Activated CD4-positive, alpha-beta T cell treated with anti-CD3 and anti-CD28 coated beads, Interleukin-2, amount 50 U/mL, for 48 hours (primary cell): ENCODE measurements around the gene PARD6A.

Experiments used
- DNase-seq, 2 experiments: peaks; one replicate each; pipeline ENCODE4 v3.0.0-alpha.2; 2020

Gene PARD6A

GRCh38 chr16:67660564-67661028, at the start of gene PARD6A:
Gene PARD6A, plus strand, starts transcription at chr16:67660960. Its CDS starts 79 bp downstream, at chr16:67661039.
- peak; percentile 96 to 97 for DNase-seq

GRCh38 chr16:67613808-67614207, 47.0 kb upstream of the PARD6A start:
- DNase-seq = peak; percentile 28

GRCh38 chr16:67628216-67628615, 32.5 kb upstream of the PARD6A start:
- no peak for DNase-seq

GRCh38 chr16:67632415-67633172, 28.2 kb upstream of the PARD6A start:
- no peak for DNase-seq

GRCh38 chr16:67636713-67637112, 24.0 kb upstream of the PARD6A start:
- no peak for DNase-seq

GRCh38 chr16:67637625-67638024, 23.1 kb upstream of the PARD6A start:
- DNase-seq = no peak

- no peak for DNase-seq
Observed at GRCh38 chr16:67641779-67642708, 18.7 kb upstream of the PARD6A start.

- no peak for DNase-seq
Observed at GRCh38 chr16:67644038-67644437, 16.7 kb upstream of the PARD6A start.

GRCh38 chr16:67645397-67646121, 15.2 kb upstream of the PARD6A start:
- no peak for DNase-seq

GRCh38 chr16:67647111-67647651, 13.6 kb upstream of the PARD6A start:
- no peak for DNase-seq

- DNase-seq = no peak
Observed at GRCh38 chr16:67647681-67648080, 13.1 kb upstream of the PARD6A start.

- DNase-seq = no peak
Observed at GRCh38 chr16:67648088-67648763, 12.5 kb upstream of the PARD6A start.

- DNase-seq = no peak
Observed at GRCh38 chr16:67648764-67649407, 11.9 kb upstream of the PARD6A start.

GRCh38 chr16:67649494-67649931, 11.2 kb upstream of the PARD6A start:
- DNase-seq = no peak

- DNase-seq = no peak
Observed at GRCh38 chr16:67650023-67650422, 10.7 kb upstream of the PARD6A start.

- DNase-seq = no peak
Observed at GRCh38 chr16:67651039-67651438, 9.7 kb upstream of the PARD6A start.

GRCh38 chr16:67651847-67652246, 8.9 kb upstream of the PARD6A start:
- no peak for DNase-seq

- DNase-seq = no peak
Observed at GRCh38 chr16:67652578-67653127, 8.1 kb upstream of the PARD6A start.

- DNase-seq = no peak
Observed at GRCh38 chr16:67653128-67653788, 7.5 kb upstream of the PARD6A start.

- no peak for DNase-seq
Observed at GRCh38 chr16:67653789-67654402, 6.9 kb upstream of the PARD6A start.
